Liver (tissue), 9 donors: ENCODE results near the gene ERBB4. TPM values are rescaled to one million over a fixed set of nuclear protein-coding genes. Genes with fewer than 3 reads are reported as not detected.

ENCODE experiments used
- DNase-seq: peaks from one replicate; pipeline ENCODE4 v3.0.0-alpha.2; 2017; ENCODE audit warnings: low spot score
- H3K27ac ChIP-seq, 2 donors: one replicate each; pipeline ENCODE4 v1.7.0; 2013; ENCODE audit warnings: inconsistent platforms in 2 of 2, low read length in 2 of 2, control low read depth in 1 of 2, low read depth in 1 of 2, mild to moderate bottlenecking in 1 of 2
- H3K27me3 ChIP-seq, 4 donors: one replicate each; pipeline versions ENCODE4 v1.6.1 to v1.7.0; 2013; ENCODE audit warnings: low read length in 3 of 4, inconsistent platforms in 1 of 4, mild to moderate bottlenecking in 1 of 4, moderate library complexity in 1 of 4; ENCODE audit not compliant: control insufficient read depth in 4 of 4, insufficient read depth in 4 of 4
- H3K36me3 ChIP-seq, 4 donors: one replicate each; pipeline versions ENCODE4 v1.6.1 to v1.7.0; 2013; ENCODE audit warnings: low read length in 3 of 4, mild to moderate bottlenecking in 3 of 4, low read depth in 1 of 4, moderate library complexity in 1 of 4; ENCODE audit not compliant: control insufficient read depth in 4 of 4, insufficient read depth in 3 of 4
- H3K4me1 ChIP-seq, 4 donors: one replicate each; pipeline versions ENCODE4 v1.6.1 to v1.7.0; 2013; ENCODE audit warnings: low read length in 3 of 4, mild to moderate bottlenecking in 3 of 4, moderate library complexity in 1 of 4; ENCODE audit not compliant: control insufficient read depth in 4 of 4, insufficient read depth in 4 of 4
- H3K4me3 ChIP-seq, 3 donors: one replicate each; pipeline versions ENCODE4 v1.6.1 to v1.7.0; 2013; ENCODE audit warnings: low read length in 3 of 3, control low read depth in 1 of 3, low read depth in 1 of 3, mild to moderate bottlenecking in 1 of 3
- H3K9ac ChIP-seq, 2 donors: one replicate each; pipeline ENCODE4 v1.7.0; 2013; ENCODE audit warnings: low read length in 2 of 2, mild to moderate bottlenecking in 2 of 2, moderate library complexity in 2 of 2, control low read depth in 1 of 2, low read depth in 1 of 2
- H3K9me3 ChIP-seq, 4 donors: one replicate each; pipeline versions ENCODE4 v1.6.1 to v1.7.0; 2013; ENCODE audit warnings: low read length in 3 of 4; ENCODE audit not compliant: control insufficient read depth in 4 of 4
- EGR1 ChIP-seq, 2 donors: IDR thresholded peaks; 2 replicates each; pipeline ENCODE4 v1.6.1; 2016 to 2018; ENCODE audit warnings: antibody characterized with exemption in 2 of 2, low read depth in 2 of 2
- FOXA1 ChIP-seq: IDR thresholded peaks from 2 replicates; pipeline ENCODE4 v1.6.1; 2016; ENCODE audit warnings: antibody characterized with exemption
- GABPA ChIP-seq, 2 donors: IDR thresholded peaks in 1 of 2; conservative IDR thresholded peaks in 1 of 2; 2 replicates each; pipeline ENCODE4 v1.6.1; 2016; ENCODE audit warnings: antibody characterized with exemption in 2 of 2, mild to moderate bottlenecking in 1 of 2, moderate library complexity in 1 of 2
- HNF4A ChIP-seq, 2 donors: conservative IDR thresholded peaks; 2 replicates each; pipeline ENCODE4 v1.6.1; 2016; ENCODE audit warnings: antibody characterized with exemption in 2 of 2, mild to moderate bottlenecking in 2 of 2
- HNF4G ChIP-seq: IDR thresholded peaks from 2 replicates; pipeline ENCODE4 v1.6.1; 2016; ENCODE audit warnings: antibody characterized with exemption
- NR2F2 ChIP-seq: IDR thresholded peaks from 2 replicates; pipeline ENCODE4 v1.6.1; 2016; ENCODE audit warnings: antibody characterized with exemption
- RAD21 ChIP-seq, 2 donors: IDR thresholded peaks; 2 replicates each; pipeline ENCODE4 v1.6.1; 2016; ENCODE audit warnings: antibody characterized with exemption in 2 of 2, mild to moderate bottlenecking in 2 of 2
- REST ChIP-seq: IDR thresholded peaks from 2 replicates; pipeline ENCODE4 v1.6.1; 2016; ENCODE audit warnings: antibody characterized with exemption, mild to moderate bottlenecking
- RXRA ChIP-seq, 2 donors: IDR thresholded peaks; 2 replicates each; pipeline ENCODE4 v1.6.1; 2017 to 2018; ENCODE audit warnings: antibody characterized with exemption in 2 of 2, mild to moderate bottlenecking in 1 of 2
- SP1 ChIP-seq: IDR thresholded peaks from 2 replicates; pipeline ENCODE4 v1.6.1; 2018; ENCODE audit warnings: antibody characterized with exemption, mild to moderate bottlenecking
- TAF1 ChIP-seq: conservative IDR thresholded peaks from 2 replicates; pipeline ENCODE4 v1.6.1; 2016; ENCODE audit warnings: antibody characterized with exemption, mild to moderate bottlenecking
- YY1 ChIP-seq: IDR thresholded peaks from 2 replicates; pipeline ENCODE4 v1.6.1; 2016; ENCODE audit warnings: antibody characterized with exemption, mild to moderate bottlenecking
- WGBS: extraction: QIAGEN DNeasy Blood & Tissue Kit; methylation state at CpG from one replicate; pipeline ENCODE4 v1.1.7; 2013; 5-methylcytosine and 5-hydroxymethylcytosine counted together
- polyA plus RNA-seq, 2 donors: library from polyadenylated mRNA; stranded (reverse) in 1 of 2; unstranded in 1 of 2; fragments of 200-250 nt in 1 of 2; fragments of >200 nt in 1 of 2; fragmentation: Nextera tagmentation in 1 of 2; extraction: Ambion mirVana in 1 of 2; gene quantifications; one replicate each; pipeline versions ENCODE4 v1.2.1 to v1.2.3, GENCODE V29; 2013 to 2015
- total RNA-seq, 2 donors: library from RNA; depleted of rRNA; stranded (reverse); fragments of >200 nt; gene quantifications; one replicate each; pipeline ENCODE4 v1.2.3, GENCODE V29; 2014
- TF ChIP-seq, protein P1 (sequence below): IDR thresholded peaks from 2 replicates; pipeline ENCODE4 v1.6.1; 2016; ENCODE audit warnings: antibody characterized with exemption
- TF ChIP-seq, protein P2 (sequence below): IDR thresholded peaks from 2 replicates; pipeline ENCODE4 v1.6.1; 2016; ENCODE audit warnings: antibody characterized with exemption
- donor health status: healthy.
- donor health status: healthy.
- donor health status: healthy.
- donor health status: healthy.
- donor health status: healthy.

Gene ERBB4
- total and polyA plus RNA-seq, 4 donors, result 0.03 to 0.42 TPM; not detected in 2

DNA sequence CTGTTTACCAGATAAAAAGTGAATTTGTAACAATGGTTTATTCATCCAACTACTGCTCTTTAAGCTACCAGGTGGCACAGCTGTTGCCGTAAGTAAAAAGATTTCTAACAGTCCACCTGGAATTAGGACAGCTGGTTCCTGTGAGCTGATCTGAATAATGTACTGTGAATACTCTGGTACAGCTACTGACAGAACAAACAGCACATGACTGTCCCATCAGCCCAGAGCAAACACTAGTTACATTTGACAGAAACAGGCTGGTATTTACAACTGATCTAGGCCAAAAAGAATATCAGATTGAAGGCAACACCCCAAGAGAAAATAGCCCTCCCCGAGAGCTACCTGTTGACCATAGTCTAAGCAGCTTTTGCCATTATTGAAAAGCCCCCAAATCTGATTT lies 1141.8 kb downstream of the ERBB4 start (continued):
- TF ChIP-seq REST, result no peak
- no peak for TF ChIP-seq HNF4G

DNA sequence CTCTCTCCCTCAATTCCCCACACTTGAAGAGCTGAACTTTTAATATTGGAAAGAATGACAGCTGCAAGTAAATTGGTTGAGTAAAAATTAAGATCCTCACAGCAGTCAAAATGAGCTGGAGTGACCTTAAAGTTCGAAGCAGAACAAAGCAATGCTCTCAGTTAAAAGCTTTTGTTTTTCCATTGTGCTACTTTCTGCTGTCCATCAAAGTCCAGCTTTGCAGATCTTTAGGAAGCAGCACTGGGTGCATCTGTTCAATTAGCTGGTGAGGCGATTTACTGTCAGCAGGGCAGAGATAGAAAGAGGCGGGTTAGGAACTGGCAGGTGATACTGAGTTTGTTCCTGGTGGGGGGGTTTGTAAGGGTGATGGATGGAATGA lies 1147.4 kb downstream of the ERBB4 start:
- Histone ChIP-seq H3K27ac (no peak overlapping the region), H3K27me3 (no peaks in the 10 kb centered on the region), H3K36me3 (no peaks in the 10 kb centered on the region), H3K9ac (no peak overlapping the region), H3K4me3 (no peak overlapping the region), H3K4me1 (no peaks in the 10 kb centered on the region), H3K9me3 (no peaks in the 10 kb centered on the region)
- 62% methylated on average over 3 of the region's 3 CpGs for WGBS
- no peak for DNase-seq
- TF ChIP-seq RXRA (IDR thresholded peaks at IDR 0.05) (no peak), HNF4A (conservative IDR thresholded peaks at IDR 0.05) (no peak), NR2F2 (no peak), EGR1 (IDR thresholded peaks at IDR 0.05; ENCODE audit: low read depth in 2 of 2) (no peak), HNF4G (no peak), YY1 (no peak), REST (no peak), TAF1 (no peak), GABPA (IDR thresholded peaks at IDR 0.05 in 1 of 2, conservative IDR thresholded peaks at IDR 0.05 in 1 of 2) (no peak), FOXA1 (no peak), RAD21 (IDR thresholded peaks at IDR 0.05) (no peak), SP1 (no peak)
- TF ChIP-seq, protein P1, sequence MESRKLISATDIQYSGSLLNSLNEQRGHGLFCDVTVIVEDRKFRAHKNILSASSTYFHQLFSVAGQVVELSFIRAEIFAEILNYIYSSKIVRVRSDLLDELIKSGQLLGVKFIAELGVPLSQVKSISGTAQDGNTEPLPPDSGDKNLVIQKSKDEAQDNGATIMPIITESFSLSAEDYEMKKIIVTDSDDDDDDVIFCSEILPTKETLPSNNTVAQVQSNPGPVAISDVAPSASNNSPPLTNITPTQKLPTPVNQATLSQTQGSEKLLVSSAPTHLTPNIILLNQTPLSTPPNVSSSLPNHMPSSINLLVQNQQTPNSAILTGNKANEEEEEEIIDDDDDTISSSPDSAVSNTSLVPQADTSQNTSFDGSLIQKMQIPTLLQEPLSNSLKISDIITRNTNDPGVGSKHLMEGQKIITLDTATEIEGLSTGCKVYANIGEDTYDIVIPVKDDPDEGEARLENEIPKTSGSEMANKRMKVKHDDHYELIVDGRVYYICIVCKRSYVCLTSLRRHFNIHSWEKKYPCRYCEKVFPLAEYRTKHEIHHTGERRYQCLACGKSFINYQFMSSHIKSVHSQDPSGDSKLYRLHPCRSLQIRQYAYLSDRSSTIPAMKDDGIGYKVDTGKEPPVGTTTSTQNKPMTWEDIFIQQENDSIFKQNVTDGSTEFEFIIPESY, result no peak
- TF ChIP-seq, protein P2, sequence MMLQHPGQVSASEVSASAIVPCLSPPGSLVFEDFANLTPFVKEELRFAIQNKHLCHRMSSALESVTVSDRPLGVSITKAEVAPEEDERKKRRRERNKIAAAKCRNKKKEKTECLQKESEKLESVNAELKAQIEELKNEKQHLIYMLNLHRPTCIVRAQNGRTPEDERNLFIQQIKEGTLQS, result no peak
